Measurements from ENCODE around the gene CHRD. TPM values are rescaled to one million over a fixed set of nuclear protein-coding genes. Genes with fewer than 3 reads are reported as not detected.

Gene CHRD
- total and polyA plus RNA-seq, 9 of the 15 experiments (the other 6 are each of a cell fraction or from before 2014, with no cell fraction given): 0.11 to 1.3 (median 0.59) TPM; not detected in 3

GRCh38 chr3:184405075-184406030, 25.5 kb downstream of the CHRD start (continued):
- TF ChIP-seq RHOXF2B (CRISPR knock-in tag; conservative IDR thresholded peaks at IDR 0.05) (no peak), PTBP1 (IDR thresholded peaks at IDR 0.05; ENCODE audit: low read depth, low read length) (no peak), CBX8 (IDR thresholded peaks at IDR 0.05; ENCODE audit: borderline replicate concordance, extremely low read depth, low read depth, low read length, poor library complexity, severe bottlenecking) (no peak), RBM25 (IDR thresholded peaks at IDR 0.05; ENCODE audit: low read depth, low read length, severe bottlenecking) (no peak), KDM1A (IDR thresholded peaks at IDR 0.05) (0 out of 4 replicates have a peak, but pooled peaks of 1 of the 2 experiments have one; percentile 11), MITF (IDR thresholded peaks at IDR 0.05) (no peak), CCNT2 (IDR thresholded peaks at IDR 0.05; ENCODE audit: borderline replicate concordance, extremely low read depth, insufficient read length, low read depth, low read length) (no peak), RFX1 (IDR thresholded peaks at IDR 0.05) (no peak), ZNF311 (CRISPR knock-in tag; IDR thresholded peaks at IDR 0.05) (no peak), ETV1 (tag; conservative IDR thresholded peaks at IDR 0.05; ENCODE audit: low read depth) (peak; percentile 40; the same call in 1 of the 2 replicates), MTA2 (IDR thresholded peaks at IDR 0.05; ENCODE audit: low read depth) (no peak), ZNF655 (CRISPR knock-in tag; IDR thresholded peaks at IDR 0.05) (no peak), SIRT6 (IDR thresholded peaks at IDR 0.05; ENCODE audit: low read depth, low read length) (no peak)
- TF ChIP-seq, protein P1, sequence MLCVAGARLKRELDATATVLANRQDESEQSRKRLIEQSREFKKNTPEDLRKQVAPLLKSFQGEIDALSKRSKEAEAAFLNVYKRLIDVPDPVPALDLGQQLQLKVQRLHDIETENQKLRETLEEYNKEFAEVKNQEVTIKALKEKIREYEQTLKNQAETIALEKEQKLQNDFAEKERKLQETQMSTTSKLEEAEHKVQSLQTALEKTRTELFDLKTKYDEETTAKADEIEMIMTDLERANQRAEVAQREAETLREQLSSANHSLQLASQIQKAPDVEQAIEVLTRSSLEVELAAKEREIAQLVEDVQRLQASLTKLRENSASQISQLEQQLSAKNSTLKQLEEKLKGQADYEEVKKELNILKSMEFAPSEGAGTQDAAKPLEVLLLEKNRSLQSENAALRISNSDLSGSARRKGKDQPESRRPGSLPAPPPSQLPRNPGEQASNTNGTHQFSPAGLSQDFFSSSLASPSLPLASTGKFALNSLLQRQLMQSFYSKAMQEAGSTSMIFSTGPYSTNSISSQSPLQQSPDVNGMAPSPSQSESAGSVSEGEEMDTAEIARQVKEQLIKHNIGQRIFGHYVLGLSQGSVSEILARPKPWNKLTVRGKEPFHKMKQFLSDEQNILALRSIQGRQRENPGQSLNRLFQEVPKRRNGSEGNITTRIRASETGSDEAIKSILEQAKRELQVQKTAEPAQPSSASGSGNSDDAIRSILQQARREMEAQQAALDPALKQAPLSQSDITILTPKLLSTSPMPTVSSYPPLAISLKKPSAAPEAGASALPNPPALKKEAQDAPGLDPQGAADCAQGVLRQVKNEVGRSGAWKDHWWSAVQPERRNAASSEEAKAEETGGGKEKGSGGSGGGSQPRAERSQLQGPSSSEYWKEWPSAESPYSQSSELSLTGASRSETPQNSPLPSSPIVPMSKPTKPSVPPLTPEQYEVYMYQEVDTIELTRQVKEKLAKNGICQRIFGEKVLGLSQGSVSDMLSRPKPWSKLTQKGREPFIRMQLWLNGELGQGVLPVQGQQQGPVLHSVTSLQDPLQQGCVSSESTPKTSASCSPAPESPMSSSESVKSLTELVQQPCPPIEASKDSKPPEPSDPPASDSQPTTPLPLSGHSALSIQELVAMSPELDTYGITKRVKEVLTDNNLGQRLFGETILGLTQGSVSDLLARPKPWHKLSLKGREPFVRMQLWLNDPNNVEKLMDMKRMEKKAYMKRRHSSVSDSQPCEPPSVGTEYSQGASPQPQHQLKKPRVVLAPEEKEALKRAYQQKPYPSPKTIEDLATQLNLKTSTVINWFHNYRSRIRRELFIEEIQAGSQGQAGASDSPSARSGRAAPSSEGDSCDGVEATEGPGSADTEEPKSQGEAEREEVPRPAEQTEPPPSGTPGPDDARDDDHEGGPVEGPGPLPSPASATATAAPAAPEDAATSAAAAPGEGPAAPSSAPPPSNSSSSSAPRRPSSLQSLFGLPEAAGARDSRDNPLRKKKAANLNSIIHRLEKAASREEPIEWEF (CRISPR knock-in tag; IDR thresholded peaks at IDR 0.05): no peak

Data from K562 (cell line).